ENCODE measurements around the gene LAMA1.
A peak's percentile ranks its signal among the peaks of the same experiment; 100 is the strongest.

LAMA1 gene

DNA sequence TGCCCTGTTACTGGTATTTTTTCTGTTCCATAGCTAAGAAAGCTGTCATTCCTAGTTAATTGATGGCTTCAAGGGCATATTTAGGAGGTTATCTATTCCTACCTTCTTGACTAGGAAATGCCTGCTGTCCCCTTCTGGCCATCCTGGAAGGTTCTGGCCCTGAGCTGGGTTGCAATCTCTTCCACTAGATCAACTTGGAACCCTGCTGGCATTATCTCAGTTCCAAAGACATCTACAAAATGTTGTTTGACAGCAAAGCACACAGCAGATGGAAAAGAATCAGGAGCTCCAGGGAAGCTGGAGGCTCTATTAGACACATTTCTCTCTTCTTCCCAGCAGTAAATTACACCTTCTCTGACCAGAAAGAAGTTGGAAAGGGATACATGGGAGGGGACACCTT, 196.0 kb downstream of the LAMA1 start:
- TF ChIP-seq, protein P1, sequence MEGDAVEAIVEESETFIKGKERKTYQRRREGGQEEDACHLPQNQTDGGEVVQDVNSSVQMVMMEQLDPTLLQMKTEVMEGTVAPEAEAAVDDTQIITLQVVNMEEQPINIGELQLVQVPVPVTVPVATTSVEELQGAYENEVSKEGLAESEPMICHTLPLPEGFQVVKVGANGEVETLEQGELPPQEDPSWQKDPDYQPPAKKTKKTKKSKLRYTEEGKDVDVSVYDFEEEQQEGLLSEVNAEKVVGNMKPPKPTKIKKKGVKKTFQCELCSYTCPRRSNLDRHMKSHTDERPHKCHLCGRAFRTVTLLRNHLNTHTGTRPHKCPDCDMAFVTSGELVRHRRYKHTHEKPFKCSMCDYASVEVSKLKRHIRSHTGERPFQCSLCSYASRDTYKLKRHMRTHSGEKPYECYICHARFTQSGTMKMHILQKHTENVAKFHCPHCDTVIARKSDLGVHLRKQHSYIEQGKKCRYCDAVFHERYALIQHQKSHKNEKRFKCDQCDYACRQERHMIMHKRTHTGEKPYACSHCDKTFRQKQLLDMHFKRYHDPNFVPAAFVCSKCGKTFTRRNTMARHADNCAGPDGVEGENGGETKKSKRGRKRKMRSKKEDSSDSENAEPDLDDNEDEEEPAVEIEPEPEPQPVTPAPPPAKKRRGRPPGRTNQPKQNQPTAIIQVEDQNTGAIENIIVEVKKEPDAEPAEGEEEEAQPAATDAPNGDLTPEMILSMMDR (conservative IDR thresholded peaks at IDR 0.05) = no peak
- no peak for TF ChIP-seq ZFX (IDR thresholded peaks at IDR 0.05)
- H3K27ac ChIP-seq = no peak overlapping the region

DNA sequence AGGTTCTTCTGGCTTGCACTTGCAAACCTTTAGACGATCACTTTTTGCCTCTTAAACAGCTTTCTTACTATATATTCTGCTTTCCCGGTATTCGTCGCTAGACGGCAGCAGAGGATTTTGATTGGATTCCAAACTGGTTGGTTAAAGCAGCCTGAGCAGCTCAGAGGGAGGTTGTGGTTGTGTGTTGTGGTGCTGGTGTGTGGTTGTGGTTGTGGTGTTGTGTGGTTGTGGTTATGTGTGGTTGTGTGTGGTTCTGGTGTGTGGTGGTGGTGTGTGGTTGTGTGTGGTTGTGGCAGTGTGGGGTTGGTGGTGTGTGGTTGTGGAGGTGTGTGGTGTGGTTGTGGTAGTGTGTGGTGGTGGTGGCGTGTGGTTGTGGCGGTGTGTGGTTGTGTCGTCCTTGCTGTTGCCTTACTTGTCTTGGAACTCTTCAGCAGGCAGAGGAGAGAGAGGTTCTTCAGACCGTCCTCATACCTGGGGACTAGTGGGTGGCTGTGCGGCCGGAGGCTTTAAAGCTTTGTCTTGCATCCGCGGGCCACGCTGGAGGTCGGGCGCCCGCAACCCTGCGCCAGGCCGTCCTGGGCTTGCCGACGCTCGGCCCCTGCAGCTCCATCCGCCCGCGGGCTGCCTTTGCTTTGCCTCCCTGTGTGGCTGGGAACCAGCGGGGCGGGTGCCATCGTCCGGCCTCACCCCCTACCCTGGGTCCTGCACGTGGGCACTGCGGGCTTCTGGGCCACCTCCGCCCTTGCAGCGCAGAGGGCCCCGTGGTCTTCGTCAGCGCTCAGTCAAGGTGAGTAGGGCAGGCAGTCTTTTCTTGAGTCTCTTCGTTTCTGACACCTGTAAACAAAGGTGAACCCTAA, 197.3 kb downstream of the LAMA1 start:
- peak overlapping the region; percentile 19 for H3K27ac ChIP-seq
- TF ChIP-seq ZFX (IDR thresholded peaks at IDR 0.05) = no peak
- TF ChIP-seq, protein P1 (conservative IDR thresholded peaks at IDR 0.05) = peak; percentile 93

- TF ChIP-seq, protein P1 (conservative IDR thresholded peaks at IDR 0.05) = no peak
- no peak for TF ChIP-seq ZFX (IDR thresholded peaks at IDR 0.05)
- H3K27ac ChIP-seq = no peak overlapping the region
Observed at GRCh38 chr18:6917072-6917471, 200.5 kb downstream of the LAMA1 start.

DNA sequence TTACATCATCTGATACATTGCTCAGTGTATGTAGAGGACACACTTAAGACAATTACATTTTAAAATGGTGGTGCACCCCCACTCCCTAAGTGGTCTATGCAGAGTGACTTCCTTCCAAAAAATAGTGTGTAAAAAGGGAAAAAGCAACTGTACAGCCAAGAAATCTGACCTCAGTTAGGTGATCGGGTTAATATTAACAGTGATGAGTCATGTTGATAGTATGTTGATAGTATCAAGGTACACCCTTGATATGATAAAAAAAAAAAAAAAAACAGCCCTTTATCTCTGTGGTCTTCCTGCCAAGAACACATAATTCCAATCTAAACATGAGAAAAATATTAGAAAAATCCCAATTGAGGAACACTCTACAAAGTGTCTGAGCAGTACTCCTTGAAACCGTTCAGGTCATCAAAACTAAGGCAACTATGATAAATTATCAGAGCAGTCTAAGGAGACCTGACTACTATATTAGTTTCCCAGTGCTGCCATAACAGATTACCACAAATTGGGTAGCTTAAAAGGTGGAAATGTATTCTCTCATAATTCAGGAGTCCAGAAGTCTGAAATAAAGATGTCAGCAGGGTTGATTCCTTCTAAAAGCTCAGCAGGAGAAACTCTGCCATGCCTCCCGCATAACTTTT, 216.2 kb downstream of the LAMA1 start:
- TF ChIP-seq, protein P1 (conservative IDR thresholded peaks at IDR 0.05) = no peak
- no peak for TF ChIP-seq ZFX (IDR thresholded peaks at IDR 0.05)
- peak overlapping the region; percentile 53; the same call in 1 of the 2 replicates for H3K27ac ChIP-seq

DNA sequence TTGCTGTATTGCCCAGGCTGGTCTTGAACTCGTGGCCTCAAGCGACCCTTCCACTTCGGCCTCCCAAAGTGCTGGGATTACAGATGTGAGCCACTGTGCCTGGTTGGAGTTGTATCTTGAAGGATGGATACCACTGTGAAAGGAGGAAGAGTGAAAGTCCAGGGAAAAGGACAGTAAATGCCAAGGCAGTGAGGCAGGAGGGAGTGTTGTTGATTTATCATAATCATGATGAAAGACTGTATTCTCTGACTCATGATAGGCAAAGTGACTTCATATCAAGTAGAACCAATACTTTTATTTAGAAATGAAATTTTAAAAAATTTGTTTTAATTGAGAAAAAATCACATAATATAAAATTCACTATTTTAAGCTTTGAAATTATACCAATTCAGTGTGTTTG, 225.8 kb downstream of the LAMA1 start:
- peak overlapping the region; percentile 50; the same call in 1 of the 2 replicates for H3K27ac ChIP-seq
- TF ChIP-seq ZFX (IDR thresholded peaks at IDR 0.05) = no peak
- TF ChIP-seq, protein P1 (conservative IDR thresholded peaks at IDR 0.05) = no peak
